ENCODE measurements around the gene INPPL1.

- TF ChIP-seq CTCF (IDR thresholded peaks at IDR 0.05) (no peak), POLR2A (IDR thresholded peaks at IDR 0.05) (no peak)
These were observed 29.9 kb downstream of the INPPL1 start for GRCh38 chr11:72254299-72254993.

All from lower leg skin (tissue), 3 donors.